Stimulated activated naive CD8-positive, alpha-beta T cell treated with anti-CD3 and anti-CD28 coated beads, Interleukin-15, amount 100 ng/mL, for 72 hours (primary cell): ENCODE results near the gene ADGRA1.

ENCODE experiments used
- ATAC-seq: fragments of 150-1000 bp; cut with Tn5 transposase; 2 replicates; pipeline ENCODE4 v1.10.0; 2021; ENCODE audit warnings: mild to moderate bottlenecking, moderate library complexity
- DNase-seq, 2 donors: peaks; one replicate each; pipeline ENCODE4 v3.0.0; 2021 to 2022
- H3K27ac Mint-ChIP-seq, 2 donors: one replicate each; pipeline ENCODE4 v1.8.0; 2022; ENCODE audit warnings: mild to moderate bottlenecking in 2 of 2, mixed read lengths in 2 of 2, moderate library complexity in 2 of 2
- H3K27me3 Mint-ChIP-seq: one replicate; pipeline ENCODE4 v1.8.0; 2022; ENCODE audit warnings: mixed read lengths
- H3K4me1 Mint-ChIP-seq: one replicate; pipeline ENCODE4 v1.8.0; 2022; ENCODE audit warnings: mild to moderate bottlenecking, mixed read lengths
- H3K4me3 Mint-ChIP-seq, 2 donors: one replicate each; pipeline ENCODE4 v1.8.0; 2022; ENCODE audit warnings: mild to moderate bottlenecking in 2 of 2, mixed read lengths in 2 of 2, moderate library complexity in 1 of 2
- H3K9me3 Mint-ChIP-seq, 2 donors: one replicate each; pipeline ENCODE4 v1.8.0; 2022; ENCODE audit warnings: mixed read lengths in 2 of 2

Gene ADGRA1, protein sequence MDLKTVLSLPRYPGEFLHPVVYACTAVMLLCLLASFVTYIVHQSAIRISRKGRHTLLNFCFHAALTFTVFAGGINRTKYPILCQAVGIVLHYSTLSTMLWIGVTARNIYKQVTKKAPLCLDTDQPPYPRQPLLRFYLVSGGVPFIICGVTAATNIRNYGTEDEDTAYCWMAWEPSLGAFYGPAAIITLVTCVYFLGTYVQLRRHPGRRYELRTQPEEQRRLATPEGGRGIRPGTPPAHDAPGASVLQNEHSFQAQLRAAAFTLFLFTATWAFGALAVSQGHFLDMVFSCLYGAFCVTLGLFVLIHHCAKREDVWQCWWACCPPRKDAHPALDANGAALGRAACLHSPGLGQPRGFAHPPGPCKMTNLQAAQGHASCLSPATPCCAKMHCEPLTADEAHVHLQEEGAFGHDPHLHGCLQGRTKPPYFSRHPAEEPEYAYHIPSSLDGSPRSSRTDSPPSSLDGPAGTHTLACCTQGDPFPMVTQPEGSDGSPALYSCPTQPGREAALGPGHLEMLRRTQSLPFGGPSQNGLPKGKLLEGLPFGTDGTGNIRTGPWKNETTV

DNA sequence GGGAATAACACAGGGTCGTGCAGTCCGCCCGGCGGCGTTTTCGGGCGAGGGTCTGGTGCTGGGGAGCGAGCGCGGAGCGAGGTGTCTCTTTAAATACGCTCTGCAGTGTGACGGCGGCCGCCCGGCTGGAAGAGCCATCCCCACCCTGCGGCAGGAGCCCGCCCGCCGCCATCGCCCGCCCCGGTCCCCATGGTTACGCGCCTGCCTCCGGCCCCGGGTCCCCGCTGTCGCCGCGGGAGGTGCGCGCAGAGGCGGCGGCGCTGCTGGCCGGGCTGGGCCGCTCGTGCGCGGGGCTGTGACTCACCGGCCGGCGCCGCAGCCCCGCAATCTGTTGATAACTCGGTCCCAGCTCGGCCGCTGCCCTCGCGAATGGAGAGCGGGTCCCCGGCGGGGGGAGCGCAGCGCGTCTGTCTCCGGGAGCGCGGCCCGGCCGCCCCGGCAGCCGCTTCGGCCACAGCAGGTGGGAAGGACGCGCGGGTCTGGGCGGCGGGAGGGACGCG, at the start of gene ADGRA1:
Gene ADGRA1 (plus strand): TSS at position 246 of the 500 bp plus-strand sequence. CDS start 986 bp downstream, outside the sequence.
- Mint-ChIP-seq H3K27me3 (peaks cover 75% of the 10 kb centered on the region), H3K4me3 (peak within 1 kb of the TSS in 1 of 2 donors; percentile 21), H3K4me1 (peaks cover 9% of the 10 kb centered on the region), H3K9me3 (no peaks in the 10 kb centered on the region), H3K27ac (no peak within 1 kb of the TSS)
- DNase-seq (no peak), ATAC-seq (no peak)

DNA sequence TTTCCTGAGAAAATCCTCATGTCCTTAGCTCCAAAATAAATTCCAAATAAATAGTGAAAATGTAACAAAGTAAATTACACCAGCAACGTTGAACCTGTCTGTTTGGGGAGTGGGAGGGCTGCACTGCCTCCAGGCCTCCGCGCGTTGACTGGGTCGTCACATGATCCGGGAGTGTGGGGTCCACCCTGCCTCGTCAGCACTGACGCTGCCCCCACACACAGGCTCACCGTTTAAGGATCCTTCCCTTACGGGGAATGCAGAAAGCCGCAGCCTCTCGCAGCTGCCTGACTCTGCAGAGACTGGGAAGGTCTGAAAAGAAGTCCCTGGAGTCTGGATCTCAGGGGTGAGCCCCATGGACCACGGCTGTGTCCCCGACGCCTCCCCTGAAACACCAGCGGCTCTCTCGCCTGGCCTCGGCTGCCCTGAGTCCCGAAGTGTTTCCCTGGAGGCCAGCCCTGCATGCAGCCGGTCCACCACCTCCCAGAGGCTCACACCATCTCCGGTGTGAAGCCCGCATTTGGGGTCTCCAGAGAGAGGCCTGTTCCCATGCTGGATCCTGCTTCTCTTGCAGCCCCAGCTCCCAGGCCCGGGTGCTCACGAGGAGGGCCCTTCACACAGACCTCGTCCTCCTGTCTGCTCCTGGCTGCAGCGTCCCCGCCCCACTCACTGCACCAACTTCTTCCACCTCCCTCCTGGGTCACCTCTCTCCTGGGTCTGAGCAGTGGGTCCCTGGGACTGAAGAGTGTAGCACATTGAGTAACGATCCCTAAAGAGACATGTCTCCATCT, 49.5 kb upstream of the ADGRA1 start:
- no peak for ATAC-seq
- H3K4me1 Mint-ChIP-seq: no peaks in the 10 kb centered on the region

DNA sequence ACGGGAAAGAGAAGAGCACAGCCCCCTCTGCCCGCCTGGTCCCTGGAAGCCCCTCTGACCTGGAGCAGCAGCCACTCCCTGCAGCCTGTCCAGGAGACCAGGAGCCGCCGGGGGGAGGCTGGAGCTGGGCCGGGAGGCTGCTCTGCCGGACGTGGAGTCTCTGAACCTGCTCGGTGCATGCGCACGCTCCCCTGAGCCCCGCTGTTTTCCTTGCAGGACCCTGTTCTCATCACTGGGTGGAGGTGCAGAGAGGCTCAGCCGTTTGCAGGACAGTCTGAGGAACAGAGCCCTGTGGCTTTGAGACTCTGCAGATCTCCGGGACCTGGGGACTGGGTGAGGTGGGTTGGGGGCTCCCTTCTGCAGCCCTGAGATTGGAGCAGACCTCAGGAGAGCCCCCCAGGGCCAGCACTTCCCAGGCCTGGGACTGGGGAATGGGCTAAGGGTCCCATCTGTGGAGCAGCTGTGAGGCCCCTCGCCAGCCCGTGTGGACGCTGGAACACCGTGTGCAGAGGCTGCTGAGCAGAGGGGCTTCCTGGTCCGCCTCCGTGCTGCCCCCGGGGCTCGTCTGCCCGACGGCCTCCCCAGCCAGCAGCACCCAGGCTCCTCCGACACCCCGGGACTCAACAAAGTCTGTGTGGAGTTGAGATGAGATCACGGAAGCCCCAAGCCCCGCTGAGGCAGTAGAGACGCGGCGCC, 48.5 kb upstream of the ADGRA1 start:
- ATAC-seq (no peak), DNase-seq (no peak)
- Mint-ChIP-seq H3K9me3 (no peaks in the 10 kb centered on the region), H3K27ac (no peak overlapping the region), H3K4me3 (no peak overlapping the region), H3K4me1 (no peaks in the 10 kb centered on the region), H3K27me3 (peaks cover 16% of the 10 kb centered on the region)

More for the DNA sequence above, 49.5 kb upstream of the ADGRA1 start:
- no peak overlapping the region for H3K4me3 Mint-ChIP-seq
- peaks cover 26% of the 10 kb centered on the region for H3K27me3 Mint-ChIP-seq
- DNase-seq: no peak
- no peak overlapping the region for H3K27ac Mint-ChIP-seq
- no peaks in the 10 kb centered on the region for H3K9me3 Mint-ChIP-seq

DNA sequence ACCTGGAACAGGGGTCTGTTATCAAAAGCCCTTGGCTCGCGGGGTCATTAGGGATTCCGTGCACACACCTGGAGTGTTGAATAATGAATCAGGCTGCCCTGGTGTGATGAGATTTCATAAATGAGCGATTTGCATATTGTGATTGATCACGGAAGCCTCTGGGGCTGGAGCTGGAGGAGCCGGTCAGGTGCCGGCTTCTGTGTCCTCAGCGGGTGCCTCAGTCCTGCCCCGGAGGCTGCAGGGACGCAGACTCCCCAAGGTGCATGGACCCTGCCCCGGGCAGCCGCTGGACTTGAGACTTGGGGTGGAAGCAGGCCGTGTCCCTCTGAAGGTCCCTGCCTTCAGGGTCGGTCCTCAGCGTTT, 47.9 kb upstream of the ADGRA1 start:
- peaks cover 16% of the 10 kb centered on the region for H3K27me3 Mint-ChIP-seq
- no peaks in the 10 kb centered on the region for H3K4me1 Mint-ChIP-seq
- DNase-seq (no peak), ATAC-seq (no peak)
- H3K27ac Mint-ChIP-seq: no peak overlapping the region
- no peak overlapping the region for H3K4me3 Mint-ChIP-seq
- no peaks in the 10 kb centered on the region for H3K9me3 Mint-ChIP-seq

DNA sequence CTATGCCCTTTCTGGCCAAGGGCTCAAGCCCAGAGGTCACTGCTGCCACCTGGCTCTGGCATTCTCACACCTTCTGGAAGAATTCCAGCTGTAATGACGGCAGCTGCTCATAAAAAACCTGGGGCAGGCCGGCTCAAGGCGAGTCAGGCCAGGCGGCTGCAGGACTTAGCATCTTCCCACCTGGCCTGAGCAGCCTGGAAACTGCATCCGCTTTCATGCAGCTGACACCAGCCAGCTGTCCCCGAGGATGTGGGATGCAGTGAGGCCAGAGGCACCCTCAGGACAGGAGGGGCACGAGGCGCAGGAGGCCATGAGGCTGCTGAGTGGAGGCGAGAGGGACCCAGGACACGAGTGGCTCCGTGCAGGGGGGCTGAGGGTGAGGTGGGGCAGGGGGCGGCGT, 47.5 kb upstream of the ADGRA1 start:
- Mint-ChIP-seq H3K27me3 (peaks cover 16% of the 10 kb centered on the region), H3K9me3 (no peaks in the 10 kb centered on the region), H3K4me3 (no peak overlapping the region), H3K4me1 (no peaks in the 10 kb centered on the region), H3K27ac (no peak overlapping the region)
- ATAC-seq (peak; percentile 43), DNase-seq (no peak)

DNA sequence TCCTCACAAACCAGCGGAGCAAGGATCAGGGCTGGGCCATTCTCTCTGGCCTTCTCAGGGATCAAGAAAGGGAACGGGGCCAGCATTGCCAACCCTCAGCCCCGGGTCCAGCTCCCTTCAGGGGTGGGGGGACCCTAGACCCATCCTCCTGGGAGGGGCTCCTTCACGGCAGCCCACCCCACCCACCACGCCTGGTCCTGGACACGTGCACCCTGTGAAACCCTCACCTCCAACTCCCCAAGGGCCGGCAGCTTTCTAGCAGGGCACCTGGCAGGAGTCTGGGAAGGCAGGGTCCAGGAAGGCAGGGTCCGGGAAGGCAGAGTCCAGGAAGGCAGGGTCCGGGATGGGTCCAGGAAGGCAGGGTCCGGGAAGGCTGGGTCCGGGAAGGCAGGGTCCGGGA, 46.6 kb upstream of the ADGRA1 start:
- Mint-ChIP-seq H3K4me3 (no peak overlapping the region), H3K4me1 (no peaks in the 10 kb centered on the region), H3K27me3 (peaks cover 16% of the 10 kb centered on the region), H3K9me3 (no peaks in the 10 kb centered on the region), H3K27ac (no peak overlapping the region)
- DNase-seq (no peak), ATAC-seq (peak; percentile 36)

DNA sequence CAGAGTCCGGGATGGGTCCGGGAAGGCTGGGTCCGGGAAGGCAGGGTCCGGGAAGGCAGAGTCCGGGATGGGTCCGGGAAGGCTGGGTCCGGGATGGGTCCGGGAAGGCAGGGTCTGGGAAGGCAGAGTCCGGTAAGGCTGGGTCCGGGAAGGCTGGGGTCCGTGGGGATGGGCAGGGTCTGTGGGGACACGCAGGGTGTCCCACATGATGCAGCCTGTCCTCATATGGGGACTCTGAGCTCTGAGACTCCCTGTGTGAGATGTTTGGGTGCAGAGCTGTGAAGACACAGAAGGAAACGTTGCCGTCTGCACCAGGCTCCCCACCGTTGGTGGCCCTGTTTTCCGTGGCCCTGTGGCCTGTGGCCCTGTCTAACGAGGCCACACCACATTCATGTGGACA, 45.7 kb upstream of the ADGRA1 start:
- Mint-ChIP-seq H3K4me1 (no peaks in the 10 kb centered on the region), H3K9me3 (no peaks in the 10 kb centered on the region), H3K4me3 (no peak overlapping the region), H3K27ac (no peak overlapping the region), H3K27me3 (peaks cover 16% of the 10 kb centered on the region)
- ATAC-seq (peak; percentile 41), DNase-seq (peak in 1 of 2 donors; percentile 21)

DNA sequence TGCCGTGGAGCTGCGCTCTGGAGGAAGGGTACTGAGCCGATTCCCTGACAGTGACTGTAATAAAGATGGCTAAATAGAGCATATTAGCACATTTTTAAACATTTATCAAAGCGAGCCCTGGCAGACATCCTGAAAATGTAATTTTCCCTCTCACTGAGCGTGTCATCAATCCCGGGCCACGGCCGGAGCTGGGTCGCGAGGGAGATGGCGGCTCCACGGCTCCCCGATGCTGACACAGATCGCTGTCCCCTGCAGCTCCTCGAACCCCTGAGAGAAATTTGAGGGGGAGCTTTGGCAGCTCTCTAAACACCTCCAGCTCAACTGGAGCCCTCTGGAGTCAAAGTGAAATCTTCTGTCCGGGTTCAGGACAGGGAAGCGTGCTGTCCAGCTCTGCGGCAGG, 44.9 kb upstream of the ADGRA1 start:
- H3K4me3 Mint-ChIP-seq: no peak overlapping the region
- H3K27ac Mint-ChIP-seq: no peak overlapping the region
- H3K27me3 Mint-ChIP-seq: peaks cover 18% of the 10 kb centered on the region
- no peaks in the 10 kb centered on the region for H3K4me1 Mint-ChIP-seq
- DNase-seq (no peak), ATAC-seq (no peak)
- no peaks in the 10 kb centered on the region for H3K9me3 Mint-ChIP-seq

DNA sequence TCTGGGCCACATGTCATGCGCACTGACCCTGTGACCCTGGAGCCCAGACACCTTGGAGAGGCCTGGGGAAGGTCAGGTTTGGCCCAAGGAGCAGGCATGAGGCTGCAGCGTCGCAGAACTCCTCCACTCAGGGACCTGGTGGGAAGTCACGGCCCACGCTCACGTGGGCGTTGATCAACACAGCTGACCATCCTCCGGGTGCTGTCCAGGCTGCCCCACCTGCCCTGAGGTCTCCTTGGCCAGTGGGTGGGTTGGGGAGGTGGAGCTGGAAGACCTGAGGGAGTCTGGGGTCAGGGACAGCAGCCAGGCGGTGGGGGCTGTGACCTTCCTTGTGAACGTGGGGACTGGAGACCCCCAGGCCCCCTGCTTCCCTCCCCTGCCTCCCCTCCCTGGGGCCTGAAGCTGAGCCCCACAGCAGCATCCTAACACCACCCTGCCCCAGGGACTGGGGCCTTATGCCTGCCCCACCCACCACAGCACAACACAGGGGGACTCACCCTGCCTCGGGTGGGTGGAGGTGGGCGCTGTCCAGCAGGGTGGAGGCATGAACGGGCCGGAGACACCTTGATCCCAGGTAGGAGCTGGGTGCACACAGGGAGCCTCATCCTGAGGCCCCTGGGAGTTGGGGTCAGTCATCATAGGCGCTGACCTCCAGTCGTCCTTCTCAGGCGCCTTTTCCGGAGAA, 44.0 kb upstream of the ADGRA1 start:
- no peaks in the 10 kb centered on the region for H3K9me3 Mint-ChIP-seq

DNA sequence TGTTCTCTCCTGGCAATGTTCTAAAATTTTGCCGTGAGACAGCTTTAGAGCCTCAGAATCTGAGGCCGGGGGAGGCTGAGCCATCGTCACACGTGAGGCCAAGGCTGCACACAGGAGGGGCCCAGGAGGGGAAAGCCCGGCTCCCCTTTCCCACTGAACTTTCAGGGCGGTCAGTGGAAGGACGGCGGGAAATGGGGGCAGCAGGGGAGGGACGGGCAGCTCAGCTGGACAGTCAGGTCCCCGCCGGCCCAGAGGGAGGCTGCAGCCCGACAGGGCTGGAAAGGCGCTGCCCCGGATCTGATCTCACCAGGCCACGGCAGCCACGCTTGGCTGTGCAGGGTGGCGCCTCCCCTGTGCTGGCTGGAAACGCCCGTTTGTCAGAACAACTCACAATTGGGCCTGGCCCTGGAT, 43.3 kb upstream of the ADGRA1 start:
- Mint-ChIP-seq H3K27me3 (peaks cover 27% of the 10 kb centered on the region), H3K4me1 (no peaks in the 10 kb centered on the region), H3K27ac (no peak overlapping the region)

More for the DNA sequence above, 44.0 kb upstream of the ADGRA1 start:
- DNase-seq (no peak), ATAC-seq (no peak)
- H3K4me3 Mint-ChIP-seq: no peak overlapping the region
- H3K4me1 Mint-ChIP-seq: no peaks in the 10 kb centered on the region
- no peak overlapping the region for H3K27ac Mint-ChIP-seq
- peaks cover 22% of the 10 kb centered on the region for H3K27me3 Mint-ChIP-seq

DNA sequence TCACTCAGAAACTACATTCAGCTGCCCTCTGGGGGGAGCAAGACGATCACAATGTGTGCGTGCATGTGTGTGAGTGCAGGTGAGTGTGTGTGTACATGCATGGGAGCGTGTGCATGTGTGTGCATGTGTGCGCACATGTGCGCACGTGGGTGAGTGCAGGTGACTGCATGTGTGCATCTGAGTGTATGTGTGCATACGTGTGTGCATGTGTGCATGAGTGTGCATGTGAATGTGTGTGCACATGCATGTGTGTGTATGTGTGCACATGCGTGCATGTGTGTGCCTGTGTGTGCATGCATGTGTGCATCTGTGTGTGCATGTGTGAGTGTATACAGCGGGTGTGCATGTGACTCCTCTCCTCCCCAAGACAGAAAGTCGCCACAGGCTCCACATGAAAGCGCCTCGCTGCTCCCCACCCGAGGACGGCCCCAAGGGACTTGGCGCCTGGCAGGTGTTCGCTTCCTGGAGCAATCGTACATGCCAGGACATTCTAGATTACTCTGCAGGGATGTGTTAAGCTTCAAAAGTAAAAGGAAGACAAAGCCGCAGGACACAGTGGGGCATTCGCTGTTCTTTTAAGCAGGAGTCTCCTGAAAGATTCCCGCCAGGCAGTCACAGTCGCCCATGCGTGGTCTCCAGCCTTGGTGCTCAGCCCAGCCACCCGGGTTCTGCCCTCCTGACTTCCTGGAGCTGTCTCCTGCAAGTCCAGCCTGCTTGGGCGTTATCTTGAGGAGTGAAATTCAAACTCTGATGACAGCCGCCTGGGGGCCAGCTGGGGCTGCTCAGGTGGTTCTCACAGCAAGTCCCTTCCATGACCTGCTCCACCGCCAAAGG, 42.0 kb upstream of the ADGRA1 start:
- Mint-ChIP-seq H3K4me3 (no peak overlapping the region), H3K27me3 (peaks cover 24% of the 10 kb centered on the region), H3K9me3 (no peaks in the 10 kb centered on the region), H3K27ac (no peak overlapping the region), H3K4me1 (no peaks in the 10 kb centered on the region)
- ATAC-seq: no peak
- no peak for DNase-seq

More for the DNA sequence above, 43.3 kb upstream of the ADGRA1 start:
- DNase-seq (no peak), ATAC-seq (no peak)
- Mint-ChIP-seq H3K4me3 (no peak overlapping the region), H3K9me3 (no peaks in the 10 kb centered on the region)

DNA sequence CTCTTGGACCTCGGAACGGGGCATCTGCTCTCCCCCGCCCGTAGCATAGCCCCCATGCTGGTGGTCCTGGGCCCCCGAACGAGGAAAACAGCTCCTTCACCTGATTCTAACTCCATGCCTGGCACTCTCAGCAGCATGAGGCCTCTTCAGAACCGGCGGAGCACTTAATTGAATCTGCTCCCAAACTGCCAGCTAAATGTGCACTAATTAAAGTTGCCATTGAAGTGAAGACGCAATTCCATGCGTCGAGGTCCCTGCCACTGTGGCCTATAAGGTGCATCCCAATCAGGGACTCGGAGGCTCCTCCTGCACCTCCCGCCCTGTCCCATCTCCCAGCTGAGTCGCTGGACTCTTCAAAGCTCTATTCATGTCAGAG, 41.3 kb upstream of the ADGRA1 start:
- H3K27me3 Mint-ChIP-seq: peaks cover 19% of the 10 kb centered on the region
- DNase-seq (no peak), ATAC-seq (no peak)
- H3K9me3 Mint-ChIP-seq: no peaks in the 10 kb centered on the region
- no peaks in the 10 kb centered on the region for H3K4me1 Mint-ChIP-seq
- H3K4me3 Mint-ChIP-seq: no peak overlapping the region
- no peak overlapping the region for H3K27ac Mint-ChIP-seq

DNA sequence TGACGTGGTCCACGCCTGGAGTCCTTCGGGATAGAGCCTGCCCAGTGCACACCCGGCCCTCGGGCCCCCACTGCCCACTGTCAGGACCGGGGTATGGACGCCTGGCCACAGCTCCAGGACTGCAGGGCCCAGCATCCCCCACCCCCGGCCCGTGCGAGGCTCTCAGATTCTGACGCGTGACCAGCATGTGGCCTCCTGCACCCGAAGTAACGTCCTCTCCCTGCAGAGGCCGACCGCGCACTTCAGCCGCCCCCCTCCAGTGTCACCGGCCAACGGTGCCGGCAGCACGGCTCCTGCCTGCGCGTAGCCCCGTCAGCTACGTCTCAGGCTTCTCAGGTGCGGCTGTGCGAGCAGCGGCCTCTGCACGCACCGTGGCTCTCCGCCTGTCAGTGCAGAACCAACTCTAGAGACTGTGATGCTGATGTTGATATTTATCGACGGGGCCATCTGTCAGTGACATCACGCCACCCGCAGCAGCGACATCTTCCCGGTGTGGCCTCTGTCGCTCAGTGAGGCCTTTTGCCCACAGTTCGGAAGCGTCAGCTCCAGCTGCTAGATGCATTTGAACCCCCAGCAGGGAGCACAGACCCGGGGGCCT, 40.1 kb upstream of the ADGRA1 start:
- no peak overlapping the region for H3K27ac Mint-ChIP-seq
- H3K4me1 Mint-ChIP-seq: no peaks in the 10 kb centered on the region
- H3K4me3 Mint-ChIP-seq: no peak overlapping the region

DNA sequence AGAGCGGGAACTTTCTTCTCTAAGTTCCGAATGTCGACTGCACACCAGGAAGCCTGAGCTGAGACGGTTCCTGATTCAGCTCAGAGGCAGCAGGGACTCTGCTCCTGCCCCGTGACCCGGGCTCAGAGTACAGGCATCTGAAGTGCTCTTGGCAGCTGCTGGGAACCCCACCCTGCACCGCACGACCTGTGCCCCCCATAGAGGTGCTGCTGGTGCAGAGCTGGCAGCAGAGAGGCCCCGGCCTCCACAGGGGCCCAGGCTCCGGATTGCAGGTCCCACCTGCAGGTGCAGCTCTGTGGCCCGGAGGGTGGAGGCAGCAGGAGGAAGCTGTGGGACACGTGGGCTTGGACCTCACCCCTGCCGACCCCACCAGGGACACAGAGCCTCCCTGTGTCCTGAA, 39.5 kb upstream of the ADGRA1 start:
- ATAC-seq: no peak
- Mint-ChIP-seq H3K4me1 (no peaks in the 10 kb centered on the region), H3K4me3 (no peak overlapping the region), H3K27ac (peak overlapping the region in 1 of 2 donors; percentile 19), H3K9me3 (no peaks in the 10 kb centered on the region), H3K27me3 (peaks cover 19% of the 10 kb centered on the region)
- no peak for DNase-seq

More for the DNA sequence above, 40.1 kb upstream of the ADGRA1 start:
- Mint-ChIP-seq H3K27me3 (peaks cover 19% of the 10 kb centered on the region), H3K9me3 (no peaks in the 10 kb centered on the region)
- DNase-seq: no peak
- no peak for ATAC-seq
